Neuronal stem cell (in vitro differentiated cells): ENCODE results near the gene PHF24.

Experiments
- DNase-seq: peaks from one replicate; pipeline ENCODE4 v3.0.0-alpha.2; 2013; ENCODE audit warnings: low spot score
- H2AFZ ChIP-seq: one replicate; pipeline ENCODE4 v1.6.1; 2013; ENCODE audit warnings: mild to moderate bottlenecking, low read length, inconsistent platforms
- H2AK5ac ChIP-seq: 2 replicates; pipeline ENCODE4 v1.6.1; 2013; ENCODE audit warnings: low read depth, mild to moderate bottlenecking, inconsistent platforms, low read length, moderate library complexity, mixed read lengths
- H2BK120ac ChIP-seq: 2 replicates; pipeline ENCODE4 v1.6.1; 2013; ENCODE audit warnings: low read depth, mild to moderate bottlenecking, inconsistent platforms, low read length, moderate library complexity, mixed read lengths
- H2BK12ac ChIP-seq: one replicate; pipeline ENCODE4 v1.6.1; 2013; ENCODE audit warnings: low read length, inconsistent platforms
- H2BK15ac ChIP-seq: 2 replicates; pipeline ENCODE4 v1.6.1; 2013; ENCODE audit warnings: mild to moderate bottlenecking, low read length, inconsistent platforms, mixed read lengths
- H2BK5ac ChIP-seq: one replicate; pipeline ENCODE4 v1.6.1; 2013; ENCODE audit warnings: inconsistent platforms, mild to moderate bottlenecking, low read length, moderate library complexity
- H3K14ac ChIP-seq: one replicate; pipeline ENCODE4 v1.6.1; 2013; ENCODE audit warnings: low read length, inconsistent platforms
- H3K18ac ChIP-seq: 2 replicates; pipeline ENCODE4 v1.6.1; 2013; ENCODE audit warnings: low read length, inconsistent platforms
- H3K23ac ChIP-seq: 2 replicates; pipeline ENCODE4 v1.6.1; 2013; ENCODE audit warnings: low read depth, mild to moderate bottlenecking, mixed read lengths, low read length, inconsistent platforms; ENCODE audit not compliant: poor library complexity
- H3K27ac ChIP-seq: replicated peaks from 3 replicates; pipeline ENCODE4 v1.5.1; 2013; ENCODE audit warnings: low read length, inconsistent platforms
- H3K27me3 ChIP-seq, 3 experiments: 2 replicates each; pipeline ENCODE4 v1.6.1; 2013; ENCODE audit warnings: low read length in 3 of 3, mild to moderate bottlenecking in 2 of 3, inconsistent platforms in 1 of 3, low read depth in 1 of 3, mixed read lengths in 1 of 3, moderate library complexity in 1 of 3; ENCODE audit not compliant: control insufficient read depth in 3 of 3, insufficient read depth in 3 of 3
- H3K36me3 ChIP-seq, 2 donors: replicated peaks in 1 of 2; 2 replicates each; pipeline ENCODE4 v1.6.1; 2013; ENCODE audit warnings: low read length in 2 of 2; ENCODE audit not compliant: control insufficient read depth in 2 of 2, insufficient read depth in 2 of 2
- H3K4ac ChIP-seq: 2 replicates; pipeline ENCODE4 v1.6.1; 2013; ENCODE audit warnings: inconsistent platforms, mild to moderate bottlenecking, low read length, moderate library complexity
- H3K4me1 ChIP-seq, 2 donors: 1 replicate in 1 of 2; 2 replicates in 1 of 2; pipeline ENCODE4 v1.6.1; 2013; ENCODE audit warnings: low read length in 2 of 2, low read depth in 1 of 2; ENCODE audit not compliant: control insufficient read depth in 2 of 2, insufficient read depth in 1 of 2
- H3K4me2 ChIP-seq: one replicate; pipeline ENCODE4 v1.6.1; 2013; ENCODE audit warnings: mild to moderate bottlenecking, low read length, inconsistent platforms; ENCODE audit not compliant: insufficient read depth, poor library complexity, severe bottlenecking
- H3K4me3 ChIP-seq, 2 donors: 2 replicates each; pipeline ENCODE4 v1.5.1; 2013; ENCODE audit warnings: low read length in 2 of 2, mild to moderate bottlenecking in 2 of 2, inconsistent platforms in 1 of 2, moderate library complexity in 1 of 2
- H3K79me1 ChIP-seq: one replicate; pipeline ENCODE4 v1.6.1; 2013; ENCODE audit warnings: low read depth, mild to moderate bottlenecking, inconsistent platforms, low read length, moderate library complexity
- H3K9ac ChIP-seq: one replicate; pipeline ENCODE4 v1.6.1; 2013; ENCODE audit warnings: mild to moderate bottlenecking, low read depth, low read length, inconsistent platforms; ENCODE audit not compliant: poor library complexity
- H3K9me3 ChIP-seq, 2 donors: replicated peaks in 1 of 2; 2 replicates each; pipeline versions ENCODE3 to v1.6.1; 2013; ENCODE audit warnings: low read length in 2 of 2, mild to moderate bottlenecking in 2 of 2, inconsistent platforms in 1 of 2, low read depth in 1 of 2, mixed read lengths in 1 of 2, moderate library complexity in 1 of 2; ENCODE audit not compliant: control insufficient read depth in 2 of 2, insufficient read depth in 1 of 2
- H4K8ac ChIP-seq: one replicate; pipeline ENCODE4 v1.6.1; 2013; ENCODE audit warnings: low read depth, mild to moderate bottlenecking, inconsistent platforms, low read length, moderate library complexity
- H4K91ac ChIP-seq: one replicate; pipeline ENCODE4 v1.6.1; 2013; ENCODE audit warnings: low read length, low read depth, mild to moderate bottlenecking, inconsistent platforms; ENCODE audit not compliant: poor library complexity
- WGBS, 2 donors: extraction: QIAGEN DNeasy Blood & Tissue Kit; methylation state at CpG; one replicate each; pipeline ENCODE4 v1.1.7; 2013; ENCODE audit warnings: missing lambda C conversion rate in 2 of 2, mixed read lengths in 1 of 2; ENCODE audit not compliant: insufficient read length in 2 of 2, insufficient replicate concordance in 1 of 2; ENCODE audit errors: extremely low coverage in 2 of 2; 5-methylcytosine and 5-hydroxymethylcytosine counted together

PHF24 gene

GRCh38 chr9:34962546-34962945 is 4.5 kb downstream of the PHF24 start:
- peaks cover 0 to 59% (median 10%) of the 10 kb centered on the region in 3 experiments for H3K27me3 ChIP-seq
- no peak overlapping the region for H3K27ac ChIP-seq

DNA sequence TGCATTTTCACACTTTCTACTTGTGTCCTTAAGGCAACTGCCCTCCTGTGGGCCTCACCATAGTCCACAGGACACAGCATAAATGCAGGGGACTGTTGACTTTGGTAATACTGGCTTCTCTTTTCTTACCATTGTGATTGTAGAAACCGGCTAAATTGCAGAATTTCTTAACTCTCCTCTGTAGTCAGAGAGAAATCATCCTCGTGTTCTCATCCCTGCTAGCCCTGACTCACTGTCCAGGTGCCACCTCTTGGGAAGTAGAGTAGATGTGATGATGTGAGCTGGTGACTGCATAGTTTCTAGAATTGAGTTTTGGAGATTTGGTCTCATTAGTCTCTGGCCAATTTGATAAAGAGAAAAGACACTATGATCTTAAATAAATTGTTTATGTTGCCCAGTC is 5.5 kb downstream of the PHF24 start:
- no peak overlapping the region for H2BK15ac ChIP-seq
- H2BK12ac ChIP-seq = no peak overlapping the region
- H2AK5ac ChIP-seq = no peak overlapping the region
- no peak overlapping the region for H3K4me2 ChIP-seq
- H3K36me3 ChIP-seq = no peaks in the 10 kb centered on the region
- no peak overlapping the region for H3K27ac ChIP-seq
- no peak overlapping the region for H4K8ac ChIP-seq
- no peaks in the 10 kb centered on the region for H3K79me1 ChIP-seq
- no peak overlapping the region for H3K9ac ChIP-seq
- no peak overlapping the region for H3K4ac ChIP-seq
- H2BK5ac ChIP-seq = no peak overlapping the region
- H2BK120ac ChIP-seq = no peak overlapping the region
- H3K18ac ChIP-seq = no peak overlapping the region
- H3K23ac ChIP-seq = no peak overlapping the region
- no peak overlapping the region for H4K91ac ChIP-seq
- no peaks in the 10 kb centered on the region for H3K9me3 ChIP-seq
- H3K4me1 ChIP-seq = peaks cover 0 to 6% of the 10 kb centered on the region in 2 donors
- no peak for DNase-seq
- H3K27me3 ChIP-seq = peaks cover 0 to 65% (median 8%) of the 10 kb centered on the region in 3 experiments
- no peak overlapping the region for H3K4me3 ChIP-seq
- H3K14ac ChIP-seq = no peak overlapping the region
- no peak overlapping the region for H2AFZ ChIP-seq
- no CpG with 5 or more reads among the region's 2 CpGs for WGBS, 2 donors

More at GRCh38 chr9:34962546-34962945, 4.5 kb downstream of the PHF24 start:
- no peak overlapping the region for H3K4me3 ChIP-seq
- no peak overlapping the region for H2BK12ac ChIP-seq
- H2AFZ ChIP-seq = no peak overlapping the region
- no peak overlapping the region for H2BK120ac ChIP-seq
- peaks cover 0 to 6% of the 10 kb centered on the region in 2 donors for H3K4me1 ChIP-seq
- no peaks in the 10 kb centered on the region for H3K9me3 ChIP-seq
- WGBS, 2 donors = no CpG with 5 or more reads among the region's 3 CpGs
- no peaks in the 10 kb centered on the region for H3K79me1 ChIP-seq
- H3K9ac ChIP-seq = no peak overlapping the region
- H2AK5ac ChIP-seq = no peak overlapping the region
- DNase-seq = no peak
- H3K4ac ChIP-seq = no peak overlapping the region
- H4K91ac ChIP-seq = no peak overlapping the region
- H4K8ac ChIP-seq = no peak overlapping the region
- H3K23ac ChIP-seq = no peak overlapping the region
- no peaks in the 10 kb centered on the region for H3K36me3 ChIP-seq
- H3K18ac ChIP-seq = no peak overlapping the region
- no peak overlapping the region for H3K14ac ChIP-seq
- no peak overlapping the region for H2BK5ac ChIP-seq
- no peak overlapping the region for H2BK15ac ChIP-seq
- no peak overlapping the region for H3K4me2 ChIP-seq

DNA sequence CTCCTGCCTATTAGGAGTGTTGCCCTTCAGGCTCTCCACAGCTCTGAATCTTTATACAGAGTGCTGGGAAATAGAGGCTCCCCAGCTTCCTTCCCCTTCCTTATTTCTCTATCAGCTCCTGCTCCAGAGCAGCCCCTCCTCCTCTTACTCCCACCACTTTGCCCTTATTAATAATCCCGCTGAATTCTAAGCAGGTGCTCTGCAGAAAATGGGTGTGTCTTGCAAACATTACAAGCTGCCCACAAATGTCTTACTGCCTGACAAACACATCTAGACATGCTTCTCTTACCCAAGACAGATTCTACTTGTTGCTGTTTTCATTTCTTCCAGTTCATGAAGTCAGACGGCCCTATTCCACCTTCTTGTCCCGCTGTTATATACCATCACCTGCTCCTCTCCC is 6.4 kb downstream of the PHF24 start:
- H4K91ac ChIP-seq = no peak overlapping the region
- no peak overlapping the region for H3K23ac ChIP-seq
- no peak overlapping the region for H2BK120ac ChIP-seq
- H3K9me3 ChIP-seq = no peaks in the 10 kb centered on the region
- no peak overlapping the region for H2BK12ac ChIP-seq
- DNase-seq = no peak
- no peak overlapping the region for H2BK15ac ChIP-seq
- H3K27me3 ChIP-seq = peaks cover 0 to 61% (median 2%) of the 10 kb centered on the region in 3 experiments
- H3K4me3 ChIP-seq = no peak overlapping the region
- H2AFZ ChIP-seq = no peak overlapping the region
- H3K4me2 ChIP-seq = no peak overlapping the region
- no peak overlapping the region for H4K8ac ChIP-seq
- no peak overlapping the region for H3K14ac ChIP-seq
- H3K4me1 ChIP-seq = peaks cover 0 to 6% of the 10 kb centered on the region in 2 donors
- no peaks in the 10 kb centered on the region for H3K79me1 ChIP-seq
- no peak overlapping the region for H3K4ac ChIP-seq
- no peak overlapping the region for H3K9ac ChIP-seq
- H2BK5ac ChIP-seq = no peak overlapping the region
- no peaks in the 10 kb centered on the region for H3K36me3 ChIP-seq
- no peak overlapping the region for H2AK5ac ChIP-seq
- H3K18ac ChIP-seq = no peak overlapping the region
- no CpG with 5 or more reads among the region's 3 CpGs for WGBS, 2 donors
- H3K27ac ChIP-seq = no peak overlapping the region

- H3K79me1 ChIP-seq = peaks cover 2% of the 10 kb centered on the region
- H3K23ac ChIP-seq = no peak overlapping the region
- no peaks in the 10 kb centered on the region for H3K36me3 ChIP-seq
- no peak overlapping the region for H2BK12ac ChIP-seq
- H3K4me1 ChIP-seq = peaks cover 0 to 2% of the 10 kb centered on the region in 2 donors
- no peak overlapping the region for H2BK5ac ChIP-seq
- no peaks in the 10 kb centered on the region for H3K9me3 ChIP-seq
- no peak overlapping the region for H3K27ac ChIP-seq
- DNase-seq = no peak
- H3K27me3 ChIP-seq = peaks cover 0 to 69% (median 0%) of the 10 kb centered on the region in 3 experiments
- H2AK5ac ChIP-seq = peak overlapping the region; percentile 23
- no peak overlapping the region for H3K4ac ChIP-seq
- H4K91ac ChIP-seq = no peak overlapping the region
- H3K4me3 ChIP-seq = no peak overlapping the region
- no CpG with 5 or more reads among the region's 21 CpGs for WGBS, 2 donors
- H3K9ac ChIP-seq = no peak overlapping the region
- no peak overlapping the region for H3K4me2 ChIP-seq
- peak overlapping the region; percentile 10 for H2BK120ac ChIP-seq
- peak overlapping the region; percentile 21 for H3K18ac ChIP-seq
- H2BK15ac ChIP-seq = no peak overlapping the region
- H2AFZ ChIP-seq = no peak overlapping the region
- H3K14ac ChIP-seq = no peak overlapping the region
- H4K8ac ChIP-seq = no peak overlapping the region
Observed at GRCh38 chr9:34971146-34971811, 13.2 kb downstream of the PHF24 start.
